ENCODE measurements around the gene ACVR1. TPM values are rescaled to one million over a fixed set of nuclear protein-coding genes. Genes with fewer than 3 reads are reported as not detected.
A peak's percentile ranks its signal among the peaks of the same experiment; 100 is the strongest.

ACVR1 gene
- total RNA-seq, 1 donor from 2014 or later: 66.6 TPM

DNA sequence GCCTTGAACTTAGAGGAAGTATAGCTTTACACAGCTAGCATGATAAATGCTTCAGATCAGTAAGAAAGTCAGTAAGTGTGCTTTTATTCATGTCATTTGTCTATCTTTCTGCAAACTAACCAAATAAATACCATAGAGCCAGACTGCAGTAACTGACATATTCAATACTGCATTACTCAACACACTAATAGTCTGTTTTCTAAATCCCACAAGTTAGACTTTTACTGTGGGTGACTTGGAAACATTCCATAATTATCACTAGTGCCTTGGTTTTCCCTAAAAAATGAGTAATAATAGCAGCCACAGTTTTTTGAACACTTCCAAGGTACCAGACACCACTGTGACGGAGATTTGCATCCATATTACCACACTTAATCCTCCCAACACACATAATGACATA, 33.0 kb downstream of the ACVR1 start:
- TF ChIP-seq, protein P1, sequence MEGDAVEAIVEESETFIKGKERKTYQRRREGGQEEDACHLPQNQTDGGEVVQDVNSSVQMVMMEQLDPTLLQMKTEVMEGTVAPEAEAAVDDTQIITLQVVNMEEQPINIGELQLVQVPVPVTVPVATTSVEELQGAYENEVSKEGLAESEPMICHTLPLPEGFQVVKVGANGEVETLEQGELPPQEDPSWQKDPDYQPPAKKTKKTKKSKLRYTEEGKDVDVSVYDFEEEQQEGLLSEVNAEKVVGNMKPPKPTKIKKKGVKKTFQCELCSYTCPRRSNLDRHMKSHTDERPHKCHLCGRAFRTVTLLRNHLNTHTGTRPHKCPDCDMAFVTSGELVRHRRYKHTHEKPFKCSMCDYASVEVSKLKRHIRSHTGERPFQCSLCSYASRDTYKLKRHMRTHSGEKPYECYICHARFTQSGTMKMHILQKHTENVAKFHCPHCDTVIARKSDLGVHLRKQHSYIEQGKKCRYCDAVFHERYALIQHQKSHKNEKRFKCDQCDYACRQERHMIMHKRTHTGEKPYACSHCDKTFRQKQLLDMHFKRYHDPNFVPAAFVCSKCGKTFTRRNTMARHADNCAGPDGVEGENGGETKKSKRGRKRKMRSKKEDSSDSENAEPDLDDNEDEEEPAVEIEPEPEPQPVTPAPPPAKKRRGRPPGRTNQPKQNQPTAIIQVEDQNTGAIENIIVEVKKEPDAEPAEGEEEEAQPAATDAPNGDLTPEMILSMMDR (IDR thresholded peaks at IDR 0.05): no peak
- no peak overlapping the region for H3K4me3 Mint-ChIP-seq (ENCODE audit: unreplicated experiment)
- no peaks in the 10 kb centered on the region for H3K9me3 Mint-ChIP-seq (ENCODE audit: unreplicated experiment)
- H3K4me1 Mint-ChIP-seq (ENCODE audit: unreplicated experiment): peaks cover 60% of the 10 kb centered on the region
- H3K36me3 Mint-ChIP-seq (ENCODE audit: unreplicated experiment): peaks cover 6% of the 10 kb centered on the region
- no peak for DNase-seq (ENCODE audit: extremely low spot score, unreplicated experiment)
- H3K27me3 Mint-ChIP-seq (ENCODE audit: unreplicated experiment): no peaks in the 10 kb centered on the region
- no peak overlapping the region for H3K27ac Mint-ChIP-seq (ENCODE audit: unreplicated experiment)

DNA sequence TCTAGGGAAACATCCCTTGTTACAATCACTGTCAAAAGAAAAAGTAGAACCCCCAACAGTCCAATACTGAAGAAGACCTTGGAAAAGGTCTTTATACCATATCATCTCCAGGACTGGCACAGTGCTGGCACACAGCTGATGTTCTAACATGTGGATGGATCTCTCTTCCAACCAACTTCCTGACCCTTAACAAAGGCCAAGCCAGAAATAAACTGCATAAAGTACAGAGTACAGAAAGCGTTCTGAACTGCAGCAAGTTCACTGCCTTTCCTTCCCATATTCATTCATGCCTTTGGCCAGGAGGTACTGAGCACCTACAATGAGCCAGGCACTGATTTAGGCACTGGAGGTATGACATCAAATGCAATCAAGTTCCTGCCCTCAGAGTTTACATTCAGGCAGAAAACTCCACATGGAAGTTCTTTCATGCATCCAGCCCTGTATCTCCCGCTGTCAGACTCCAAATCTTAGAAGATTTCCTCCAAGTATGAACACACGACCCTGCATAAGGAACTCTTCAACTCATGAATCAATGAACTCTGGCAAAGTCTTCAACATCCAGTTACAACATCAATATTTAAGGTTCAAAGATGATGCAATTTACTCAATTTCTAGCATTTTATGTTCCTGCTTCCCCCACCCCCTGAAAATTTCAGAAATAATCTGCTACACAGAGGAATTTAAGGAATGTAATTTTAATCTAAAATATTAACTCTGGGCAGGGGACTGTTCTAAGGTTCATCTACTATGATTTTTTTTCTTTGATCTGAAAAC, 33.8 kb downstream of the ACVR1 start:
- TF ChIP-seq, protein P1 (IDR thresholded peaks at IDR 0.05): no peak
- Mint-ChIP-seq H3K4me1 (ENCODE audit: unreplicated experiment) (peaks cover 68% of the 10 kb centered on the region), H3K9me3 (ENCODE audit: unreplicated experiment) (no peaks in the 10 kb centered on the region), H3K27ac (ENCODE audit: unreplicated experiment) (peak overlapping the region; percentile 33), H3K36me3 (ENCODE audit: unreplicated experiment) (peaks cover 4% of the 10 kb centered on the region), H3K4me3 (ENCODE audit: unreplicated experiment) (no peak overlapping the region), H3K27me3 (ENCODE audit: unreplicated experiment) (no peaks in the 10 kb centered on the region)
- DNase-seq (ENCODE audit: extremely low spot score, unreplicated experiment): no peak

DNA sequence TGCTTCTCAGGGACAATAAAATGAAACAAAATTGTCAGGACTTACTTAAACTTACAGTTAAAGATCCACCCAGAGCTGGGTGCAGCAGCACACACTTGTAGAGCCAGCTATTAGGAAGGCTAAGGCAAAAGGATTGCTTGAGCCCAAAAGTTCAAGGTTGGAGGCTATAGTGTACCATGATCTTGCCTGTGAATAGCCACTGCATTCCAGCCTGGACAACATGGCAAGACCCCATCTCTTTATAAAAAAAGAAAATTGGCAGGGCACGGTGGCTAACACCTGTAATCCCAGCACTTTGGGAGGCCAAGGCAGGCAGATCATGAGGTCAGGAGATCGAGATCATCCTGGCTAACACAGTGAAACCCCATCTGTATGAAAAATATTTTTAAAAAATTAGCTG, 34.6 kb downstream of the ACVR1 start:
- no peaks in the 10 kb centered on the region for H3K27me3 Mint-ChIP-seq (ENCODE audit: unreplicated experiment)
- TF ChIP-seq, protein P1 (IDR thresholded peaks at IDR 0.05): no peak
- no peaks in the 10 kb centered on the region for H3K9me3 Mint-ChIP-seq (ENCODE audit: unreplicated experiment)
- H3K27ac Mint-ChIP-seq (ENCODE audit: unreplicated experiment): no peak overlapping the region
- H3K4me3 Mint-ChIP-seq (ENCODE audit: unreplicated experiment): no peak overlapping the region
- H3K36me3 Mint-ChIP-seq (ENCODE audit: unreplicated experiment): peaks cover 6% of the 10 kb centered on the region
- DNase-seq (ENCODE audit: extremely low spot score, unreplicated experiment): no peak
- peaks cover 75% of the 10 kb centered on the region for H3K4me1 Mint-ChIP-seq (ENCODE audit: unreplicated experiment)

DNA sequence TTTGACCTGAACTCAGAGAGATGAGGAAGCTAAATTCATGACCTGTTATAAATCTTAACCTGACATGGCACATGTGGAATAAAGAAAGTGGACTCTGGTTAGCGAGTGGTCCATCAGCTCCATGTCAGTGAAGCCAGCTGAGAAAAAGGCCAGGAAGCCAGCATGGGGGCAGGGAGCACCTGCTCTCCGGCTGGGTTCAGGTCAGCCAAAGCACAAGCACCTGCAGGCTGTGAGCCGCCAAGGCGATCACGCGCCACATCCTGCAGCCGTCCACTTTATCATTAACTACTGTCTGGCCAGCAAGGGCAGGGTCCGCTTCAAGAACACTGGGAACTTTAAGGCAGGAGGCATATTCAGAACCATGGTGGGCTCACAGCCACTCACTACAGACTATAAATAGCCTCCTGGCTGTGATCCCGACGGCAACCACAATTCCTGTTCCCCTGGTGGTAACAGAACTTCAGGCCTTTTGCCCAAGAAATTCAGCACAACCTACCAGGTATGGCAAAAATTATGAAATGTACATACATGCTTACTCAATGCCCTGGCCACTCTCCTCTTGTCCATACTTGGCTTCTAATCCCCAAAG, 35.5 kb downstream of the ACVR1 start:
- no peaks in the 10 kb centered on the region for H3K9me3 Mint-ChIP-seq (ENCODE audit: unreplicated experiment)
- no peak overlapping the region for H3K4me3 Mint-ChIP-seq (ENCODE audit: unreplicated experiment)
- no peak for DNase-seq (ENCODE audit: extremely low spot score, unreplicated experiment)
- no peaks in the 10 kb centered on the region for H3K27me3 Mint-ChIP-seq (ENCODE audit: unreplicated experiment)
- peaks cover 77% of the 10 kb centered on the region for H3K4me1 Mint-ChIP-seq (ENCODE audit: unreplicated experiment)
- peaks cover 6% of the 10 kb centered on the region for H3K36me3 Mint-ChIP-seq (ENCODE audit: unreplicated experiment)
- peak overlapping the region; percentile 91 for H3K27ac Mint-ChIP-seq (ENCODE audit: unreplicated experiment)
- TF ChIP-seq, protein P1 (IDR thresholded peaks at IDR 0.05): no peak

DNA sequence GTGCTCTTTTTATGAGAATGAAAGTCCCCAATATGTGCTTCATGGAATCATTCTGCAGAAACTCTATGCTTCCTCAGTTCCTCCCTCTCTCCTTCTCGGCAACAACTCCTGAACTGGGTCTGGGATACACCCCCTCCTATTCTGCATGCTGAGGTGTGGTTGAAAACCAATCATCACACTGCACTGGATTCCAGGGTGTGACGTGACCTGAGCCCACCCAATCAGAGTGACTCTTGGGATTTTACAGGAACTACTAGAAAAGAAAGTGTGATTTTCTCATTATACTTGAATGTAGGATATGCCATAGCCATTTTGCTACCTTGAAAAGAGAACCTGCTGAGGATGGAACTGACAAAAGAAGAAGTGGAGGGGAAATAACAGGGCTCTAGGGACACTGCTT, 36.3 kb downstream of the ACVR1 start:
- H3K9me3 Mint-ChIP-seq (ENCODE audit: unreplicated experiment): no peaks in the 10 kb centered on the region
- peaks cover 77% of the 10 kb centered on the region for H3K4me1 Mint-ChIP-seq (ENCODE audit: unreplicated experiment)
- no peak overlapping the region for H3K4me3 Mint-ChIP-seq (ENCODE audit: unreplicated experiment)
- H3K36me3 Mint-ChIP-seq (ENCODE audit: unreplicated experiment): peaks cover 6% of the 10 kb centered on the region
- H3K27me3 Mint-ChIP-seq (ENCODE audit: unreplicated experiment): no peaks in the 10 kb centered on the region
- TF ChIP-seq, protein P1 (IDR thresholded peaks at IDR 0.05): no peak
- DNase-seq (ENCODE audit: extremely low spot score, unreplicated experiment): no peak
- H3K27ac Mint-ChIP-seq (ENCODE audit: unreplicated experiment): peak overlapping the region; percentile 91

Measured in osteocyte (in vitro differentiated cells).